Hepatocyte (in vitro differentiated cells): Measurements from ENCODE around the gene ATP8A2.

Source experiments
- CTCF ChIP-seq: fragments of 200-600 bp; sonication (generic); IDR thresholded peaks from 2 replicates; pipeline ENCODE4 v1.5.1; 2016; ENCODE audit warnings: antibody characterized with exemption, mild to moderate bottlenecking; ENCODE audit not compliant: poor library complexity
- EZH2 ChIP-seq: fragments of 200-600 bp; sonication (generic); IDR thresholded peaks from 2 replicates; pipeline ENCODE4 v1.6.1; 2016; ENCODE audit warnings: antibody characterized with exemption, mild to moderate bottlenecking, borderline replicate concordance

GRCh38 chr13:25887962-25888655 lies 516.3 kb downstream of the ATP8A2 start:
- TF ChIP-seq CTCF (no peak), EZH2 (no peak)
